ENCODE data around the gene RECQL5. TPM values are rescaled to one million over a fixed set of nuclear protein-coding genes. Genes with fewer than 3 reads are reported as not detected.

The RECQL5 gene
- total and polyA plus RNA-seq, 2 donors (not counting 1 experiment from before 2014, with no cell fraction given), result 58.5 to 70.5 TPM

- POLR2A ChIA-PET, result interaction anchor here (0.6 kb wide), 1 partner anchor 306 kb away, joined by 4 read pairs; no protein-coding TSS in a partner anchor
- no peak for TF ChIP-seq EZH2 (IDR thresholded peaks at IDR 0.05; ENCODE audit: borderline replicate concordance, insufficient read depth, low read depth, low read length, poor library complexity, severe bottlenecking)
- TF ChIP-seq CTCF (IDR thresholded peaks at IDR 0.05), result no peak
- H3K9ac ChIP-seq (ENCODE audit: low read length), result no peak overlapping the region
- DNase-seq, result no peak
- no peak overlapping the region for H3K4me2 ChIP-seq (replicated peaks; ENCODE audit: low read depth, low read length, poor library complexity, severe bottlenecking)
- no peaks in the 10 kb centered on the region for H3K9me3 Mint-ChIP-seq (ENCODE audit: insufficient read depth)
- H3K27me3 ChIP-seq (replicated peaks in 1 of 4; ENCODE audit: control extremely low read depth in 1 of 4, control insufficient read depth in 3 of 4, insufficient read depth in 4 of 4, low read length in 3 of 4), result no peaks in the 10 kb centered on the region
- 94% methylated on average over 7 of the region's 7 CpGs for WGBS (ENCODE audit: insufficient coverage)
- no peak overlapping the region for H3K27ac ChIP-seq (ENCODE audit: low read length in 2 of 2)
- CTCF ChIA-PET, result interaction anchor here (1.0 to 6.5 kb wide), 3 partner anchors 17 to 97 kb away, joined by 3 to 62 read pairs (median 3); partner anchors contain the start of gene SMIM5
- H3K4me1 ChIP-seq (ENCODE audit: control insufficient read depth in 2 of 2, insufficient read depth in 2 of 2, low read length in 2 of 2), result peaks cover 12 to 16% of the 10 kb centered on the region in 2 donors
- H3K79me2 ChIP-seq (ENCODE audit: control insufficient read depth, insufficient read depth, low read length), result no peaks in the 10 kb centered on the region
- intact Hi-C loops (cut with micrococcal nuclease), result no loop called here
- ATAC-seq (ENCODE audit: low read depth), result no peak
- H2AFZ ChIP-seq (ENCODE audit: insufficient read depth, low read depth, low read length, poor library complexity, severe bottlenecking), result no peak overlapping the region
- H3K4me1 Mint-ChIP-seq, result peaks cover 15% of the 10 kb centered on the region
- no peaks in the 10 kb centered on the region for H3K9me3 ChIP-seq (ENCODE audit: control extremely low read depth in 1 of 3, control insufficient read depth in 2 of 3, insufficient read depth in 1 of 3, low read length in 2 of 3)
- no peak overlapping the region for H3K4me3 ChIP-seq (ENCODE audit: control extremely low read depth in 1 of 5, extremely low read depth in 1 of 5, insufficient read depth in 1 of 5, low read depth in 2 of 5, low read length in 4 of 5)
- H3K36me3 ChIP-seq (replicated peaks in 1 of 2; ENCODE audit: control extremely low read depth in 1 of 2, control insufficient read depth in 1 of 2, extremely low read depth in 1 of 2, insufficient read depth in 2 of 2, low read length in 1 of 2), result peaks cover 0 to 45% of the 10 kb centered on the region in 2 experiments
- no peak overlapping the region for H3K4me3 Mint-ChIP-seq
- no peaks in the 10 kb centered on the region for H3K27me3 Mint-ChIP-seq
- no peaks in the 10 kb centered on the region for H4K20me1 ChIP-seq (ENCODE audit: control insufficient read depth, insufficient read depth, low read length, poor library complexity, severe bottlenecking)
- H3K27ac Mint-ChIP-seq, result no peak overlapping the region
Measured at GRCh38 chr17:75650874-75651273, 16.1 kb downstream of the RECQL5 start.

DNA sequence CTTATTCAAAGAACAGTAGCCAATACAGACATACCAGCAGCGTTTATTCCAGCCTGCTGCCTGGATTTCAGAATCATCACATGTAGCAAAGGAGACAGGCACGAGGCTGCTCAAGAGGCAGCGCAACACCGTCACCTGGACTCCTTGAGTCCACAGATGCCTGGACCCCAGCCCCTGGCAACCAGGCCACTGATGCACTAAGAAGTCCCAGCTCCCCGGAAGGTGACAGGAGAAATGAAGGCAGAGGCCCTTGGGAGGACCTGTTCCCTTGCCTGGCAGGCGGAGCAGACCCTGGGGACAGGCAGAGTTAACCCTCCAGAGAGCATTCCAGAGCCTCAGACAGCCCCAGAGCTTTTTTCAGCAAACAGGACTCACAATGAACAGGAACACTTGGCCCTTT, 17.3 kb downstream of the RECQL5 start:
- no peaks in the 10 kb centered on the region for H4K20me1 ChIP-seq (ENCODE audit: control insufficient read depth, insufficient read depth, low read length, poor library complexity, severe bottlenecking)
- no peak overlapping the region for H3K4me2 ChIP-seq (replicated peaks; ENCODE audit: low read depth, low read length, poor library complexity, severe bottlenecking)
- no peak overlapping the region for H2AFZ ChIP-seq (ENCODE audit: insufficient read depth, low read depth, low read length, poor library complexity, severe bottlenecking)
- no peaks in the 10 kb centered on the region for H3K9me3 ChIP-seq (ENCODE audit: control extremely low read depth in 1 of 3, control insufficient read depth in 2 of 3, insufficient read depth in 1 of 3, low read length in 2 of 3)
- H3K4me1 ChIP-seq (ENCODE audit: control insufficient read depth in 2 of 2, insufficient read depth in 2 of 2, low read length in 2 of 2), result peaks cover 14 to 21% of the 10 kb centered on the region in 2 donors
- no peak overlapping the region for H3K4me3 ChIP-seq (ENCODE audit: control extremely low read depth in 1 of 5, extremely low read depth in 1 of 5, insufficient read depth in 1 of 5, low read depth in 2 of 5, low read length in 4 of 5)
- H3K9me3 Mint-ChIP-seq (ENCODE audit: insufficient read depth), result no peaks in the 10 kb centered on the region
- H3K79me2 ChIP-seq (ENCODE audit: control insufficient read depth, insufficient read depth, low read length), result no peaks in the 10 kb centered on the region
- peaks cover 0 to 47% of the 10 kb centered on the region in 2 experiments for H3K36me3 ChIP-seq (replicated peaks in 1 of 2; ENCODE audit: control extremely low read depth in 1 of 2, control insufficient read depth in 1 of 2, extremely low read depth in 1 of 2, insufficient read depth in 2 of 2, low read length in 1 of 2)
- intact Hi-C loops (cut with micrococcal nuclease), result no loop called here
- H3K4me1 Mint-ChIP-seq, result peaks cover 19% of the 10 kb centered on the region
- no peak overlapping the region for H3K27ac Mint-ChIP-seq
- no peak overlapping the region for H3K9ac ChIP-seq (ENCODE audit: low read length)
- ChIA-PET POLR2A (no interaction called here), CTCF (interaction anchor here (1.0 to 6.5 kb wide), 2 partner anchors 13 to 16 kb away, joined by 4 to 62 read pairs; partner anchors contain the start of gene SMIM5)
- DNase-seq, result no peak
- no peaks in the 10 kb centered on the region for H3K27me3 ChIP-seq (replicated peaks in 1 of 4; ENCODE audit: control extremely low read depth in 1 of 4, control insufficient read depth in 3 of 4, insufficient read depth in 4 of 4, low read length in 3 of 4)
- no peak overlapping the region for H3K27ac ChIP-seq (ENCODE audit: low read length in 2 of 2)
- no peaks in the 10 kb centered on the region for H3K27me3 Mint-ChIP-seq
- 94% methylated on average over 6 of the region's 6 CpGs for WGBS (ENCODE audit: insufficient coverage)
- no peak for ATAC-seq (ENCODE audit: low read depth)
- no peak for TF ChIP-seq EZH2 (IDR thresholded peaks at IDR 0.05; ENCODE audit: borderline replicate concordance, insufficient read depth, low read depth, low read length, poor library complexity, severe bottlenecking)
- TF ChIP-seq CTCF (IDR thresholded peaks at IDR 0.05), result no peak
- no peak overlapping the region for H3K4me3 Mint-ChIP-seq
